ENCODE results near the gene PRTN3.

GRCh38 chr19:862581-863314, 21.9 kb downstream of the PRTN3 start:
- TF ChIP-seq REST (IDR thresholded peaks at IDR 0.05; ENCODE audit: low read depth) = no peak
- no peak for TF ChIP-seq CTCF (IDR thresholded peaks at IDR 0.05 in 2 of 3, conservative IDR thresholded peaks at IDR 0.05 in 1 of 3; ENCODE audit: borderline replicate concordance in 1 of 3, insufficient read depth in 1 of 3, low read depth in 2 of 3, low read length in 2 of 3)
- TF ChIP-seq POLR2A (IDR thresholded peaks at IDR 0.05; ENCODE audit: borderline replicate concordance, extremely low read depth, insufficient read depth, insufficient read length) = no peak
- TF ChIP-seq EZH2phosphoT487 (IDR thresholded peaks at IDR 0.05; ENCODE audit: borderline replicate concordance) = no peak
- TF ChIP-seq POLR2AphosphoS5 (IDR thresholded peaks at IDR 0.05; ENCODE audit: low read depth, low read length) = no peak
- TF ChIP-seq SIN3A (IDR thresholded peaks at IDR 0.05; ENCODE audit: low read depth) = no peak
- TF ChIP-seq FOSL1 (IDR thresholded peaks at IDR 0.05; ENCODE audit: low read depth) = no peak
- no peak for TF ChIP-seq RAD21 (IDR thresholded peaks at IDR 0.05; ENCODE audit: low read depth)
- TF ChIP-seq YY1 (IDR thresholded peaks at IDR 0.05; ENCODE audit: extremely low read depth, insufficient replicate concordance, low read depth, low read length) = no peak
- no peak for TF ChIP-seq EGR1 (IDR thresholded peaks at IDR 0.05; ENCODE audit: low read depth)
- no peak for TF ChIP-seq SP1 (IDR thresholded peaks at IDR 0.05; ENCODE audit: low read depth)
- TF ChIP-seq SRF (IDR thresholded peaks at IDR 0.05; ENCODE audit: low read depth) = no peak
- TF ChIP-seq TCF7L2 (IDR thresholded peaks at IDR 0.05; ENCODE audit: borderline replicate concordance, extremely low read depth, insufficient read depth, insufficient read length) = no peak
- no peak for TF ChIP-seq ZFX (IDR thresholded peaks at IDR 0.05)

All from HCT116 (cell line).